Endothelial cell of umbilical vein (primary cell): ENCODE results near the gene SLC15A5. TPM values are rescaled to one million over a fixed set of nuclear protein-coding genes. Genes with fewer than 3 reads are reported as not detected.

Source experiments
- BruUV-seq: library from RNA; stranded (reverse); fragments of 400-500 nt; replicated peaks from 2 replicates; lab custom pipeline; 2021; lab: Mats Ljungman, UMichigan
- CTCF ChIA-PET: fragments of 300-600, 350-600 bp; sonication (Branson Sonifier 250); formaldehyde crosslinking; loops from one replicate; lab custom pipeline; 2021; ENCODE audit warnings: antibody characterized with exemption, inconsistent platforms; lab: Charles Lee
- POLR2A ChIA-PET: fragments of 300-600, 350-600 bp; sonication (Branson Sonifier 250); formaldehyde crosslinking; loops from one replicate; lab custom pipeline; 2021; ENCODE audit warnings: antibody characterized with exemption, inconsistent platforms; lab: Charles Lee
- DNase-seq: peaks from one replicate; pipeline ENCODE4 v3.0.0-alpha.2; 2011; ENCODE audit warnings: low read depth, low spot score
- FAIRE-seq: peaks from 2 replicates; lab custom pipeline; 2011; peaks lifted over from hg19 to GRCh38; lab: Jason Lieb, UNC
- H2AFZ ChIP-seq: 2 replicates; pipeline ENCODE4 v1.6.0; 2012; ENCODE audit warnings: low read depth, low read length, control low read depth, inconsistent platforms
- H3K27ac ChIP-seq: 2 replicates; pipeline ENCODE4 v1.5.1; 2011; ENCODE audit warnings: low read depth, mild to moderate bottlenecking, control low read depth, low read length, moderate library complexity; ENCODE audit not compliant: insufficient read depth
- H3K27me3 ChIP-seq, 2 experiments: 2 replicates each; pipeline versions ENCODE4 v1.6.0 to v1.6.1; 2011; ENCODE audit warnings: low read length in 2 of 2, mixed read lengths in 1 of 2; ENCODE audit not compliant: control insufficient read depth in 2 of 2, insufficient read depth in 2 of 2
- H3K36me3 ChIP-seq, 2 experiments: 2 replicates in 1 of 2; 3 replicates in 1 of 2; pipeline ENCODE4 v1.5.1; 2011; ENCODE audit warnings: low read length in 2 of 2, mild to moderate bottlenecking in 1 of 2, moderate library complexity in 1 of 2; ENCODE audit not compliant: control insufficient read depth in 2 of 2, insufficient read depth in 2 of 2; ENCODE audit errors: extremely low read depth in 1 of 2
- H3K4me1 ChIP-seq: 3 replicates; pipeline ENCODE4 v1.5.1; 2011; ENCODE audit warnings: mild to moderate bottlenecking, low read length; ENCODE audit not compliant: control insufficient read depth, insufficient read depth; ENCODE audit errors: extremely low read depth
- H3K4me2 ChIP-seq: 2 replicates; pipeline ENCODE4 v1.6.1; 2011; ENCODE audit warnings: low read length, control low read depth, mixed read lengths; ENCODE audit not compliant: insufficient read depth
- H3K4me3 ChIP-seq, 3 experiments: fragments of 200-600 bp in 1 of 3; sonication (generic), shearing (Covaris generic) in 1 of 3; replicated peaks in 1 of 3; 2 replicates each; pipeline ENCODE4 v1.5.1; 2011 to 2016; ENCODE audit warnings: control low read depth in 3 of 3, low read length in 3 of 3, mild to moderate bottlenecking in 2 of 3, inconsistent platforms in 1 of 3, low read depth in 1 of 3, moderate library complexity in 1 of 3; ENCODE audit not compliant: insufficient read depth in 1 of 3
- H3K79me2 ChIP-seq: 2 replicates; pipeline ENCODE4 v1.6.0; 2012; ENCODE audit warnings: low read length, inconsistent platforms; ENCODE audit not compliant: control insufficient read depth, insufficient read depth
- H3K9ac ChIP-seq: replicated peaks from 2 replicates; pipeline ENCODE3; 2011; ENCODE audit warnings: low read length, control low read depth; ENCODE audit not compliant: insufficient read depth; ENCODE audit errors: extremely low read depth
- H3K9me1 ChIP-seq: replicated peaks from 3 replicates; pipeline ENCODE4 v1.6.0; 2011; ENCODE audit warnings: mild to moderate bottlenecking, low read length; ENCODE audit not compliant: control insufficient read depth, insufficient read depth; ENCODE audit errors: extremely low read depth
- H3K9me3 ChIP-seq: replicated peaks from 2 replicates; pipeline ENCODE4 v1.5.1; 2012; ENCODE audit warnings: low read length, inconsistent platforms; ENCODE audit not compliant: control insufficient read depth, insufficient read depth
- H4K20me1 ChIP-seq: replicated peaks from 2 replicates; pipeline ENCODE3; 2011; ENCODE audit warnings: mild to moderate bottlenecking, low read length; ENCODE audit not compliant: control insufficient read depth, insufficient read depth; ENCODE audit errors: extremely low read depth
- EZH2 ChIP-seq: IDR thresholded peaks from 2 replicates; pipeline ENCODE4 v1.6.1; 2012; ENCODE audit warnings: borderline replicate concordance, low read depth, mild to moderate bottlenecking, moderate library complexity, low read length, inconsistent platforms; ENCODE audit not compliant: severe bottlenecking
- FOS ChIP-seq: IDR thresholded peaks from 2 replicates; pipeline ENCODE4 v1.6.1; 2011; ENCODE audit warnings: mild to moderate bottlenecking, low read length, moderate library complexity, borderline replicate concordance; ENCODE audit not compliant: insufficient read depth
- GATA2 ChIP-seq: IDR thresholded peaks from 2 replicates; pipeline ENCODE4 v1.7.0; 2011; ENCODE audit warnings: low read depth, mild to moderate bottlenecking, moderate library complexity, mixed read lengths, low read length; ENCODE audit not compliant: insufficient read length, insufficient read depth
- JUN ChIP-seq: IDR thresholded peaks from 2 replicates; pipeline ENCODE4 v1.6.1; 2011; ENCODE audit warnings: borderline replicate concordance, low read depth; ENCODE audit not compliant: insufficient read length, insufficient read depth
- MYC ChIP-seq: IDR thresholded peaks from one replicate; pipeline ENCODE4 v1.6.1; 2011; ENCODE audit warnings: mild to moderate bottlenecking, low read depth, low read length
- POLR2A ChIP-seq: IDR thresholded peaks from 2 replicates; pipeline ENCODE4 v1.6.1; 2012; ENCODE audit warnings: low read depth, mild to moderate bottlenecking, control low read depth, low read length
- POLR2AphosphoS5 ChIP-seq: IDR thresholded peaks from 2 replicates; pipeline ENCODE4 v1.6.1; 2012; ENCODE audit warnings: low read depth, mild to moderate bottlenecking, control low read depth, low read length, moderate library complexity; ENCODE audit not compliant: insufficient read depth
- dilution Hi-C: fragments of 300-500 bp; cut with MboI; formaldehyde crosslinking; loops from one replicate; pipeline ENCODE4 v1.15.0; 2019; ENCODE audit warnings: low sequenced_read_pairs; ENCODE audit not compliant: extremely low pct_ligation_motif_present
- intact Hi-C: fragments of 100-400 bp; cut with micrococcal nuclease; formaldehyde crosslinking; loops from one replicate; pipeline ENCODE4 v1.10.0; 2022
- polyA plus RNA-seq, 4 experiments: library from polyadenylated mRNA; depleted of rRNA in 3 of 4; stranded (reverse) in 3 of 4; unstranded in 1 of 4; fragments of >200 nt; gene quantifications; 2 replicates each; pipeline versions ENCODE4 v1.2.1 to v1.2.3, GENCODE V29; 2011 to 2012; ENCODE audit warnings: missing spikeins in 1 of 4
- total RNA-seq: library from RNA; stranded (reverse); gene quantifications from 2 replicates; pipeline ENCODE4 v1.2.3, GENCODE V29; 2021
- TF ChIP-seq, protein P1 (sequence below): IDR thresholded peaks from 2 replicates; pipeline ENCODE4 v1.6.1; 2011; ENCODE audit not compliant: insufficient read depth, insufficient read length
- TF ChIP-seq, protein P2 (sequence below), 2 donors: IDR thresholded peaks; 1 replicate in 1 of 2; 2 replicates in 1 of 2; pipeline ENCODE4 v1.5.1; 2011; ENCODE audit warnings: low read length in 2 of 2, mild to moderate bottlenecking in 2 of 2, moderate library complexity in 2 of 2, control low read depth in 1 of 2, inconsistent platforms in 1 of 2, low read depth in 1 of 2; ENCODE audit not compliant: insufficient read depth in 1 of 2; ENCODE audit errors: extremely low read depth in 1 of 2

SLC15A5 gene
- total and polyA plus RNA-seq, 2 donors (not counting 3 experiments of a cell fraction or from before 2014, with no cell fraction given) = not detected

DNA sequence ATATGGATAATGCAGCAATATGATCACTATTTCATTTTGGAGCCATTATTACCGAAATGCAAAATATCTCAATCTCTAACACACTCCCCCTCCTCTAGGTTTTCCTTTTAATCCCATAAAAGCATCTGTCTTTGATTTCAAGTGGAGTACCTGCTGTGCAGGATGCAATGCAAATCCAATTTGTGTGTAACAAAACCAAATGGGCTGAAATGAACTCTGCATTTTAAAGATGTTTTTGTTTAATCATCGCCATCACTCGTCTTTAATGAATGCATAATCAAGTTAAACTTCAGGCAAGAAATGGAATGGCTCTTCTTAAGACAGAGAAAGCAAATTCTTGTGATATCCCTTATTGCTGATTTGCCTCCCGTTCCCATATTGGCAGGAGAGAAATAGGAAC, 114.3 kb downstream of the SLC15A5 start:
- intact Hi-C loops = no loop called here
- dilution Hi-C loops = no loop called here
- Histone ChIP-seq H3K9ac (no peak overlapping the region), H3K4me3 (no peak overlapping the region), H3K79me2 (no peaks in the 10 kb centered on the region), H3K36me3 (no peaks in the 10 kb centered on the region), H3K9me3 (no peaks in the 10 kb centered on the region), H3K9me1 (no peaks in the 10 kb centered on the region), H3K27me3 (peaks cover 0 to 3% of the 10 kb centered on the region in 2 experiments), H2AFZ (no peak overlapping the region), H3K27ac (no peak overlapping the region), H3K4me2 (no peak overlapping the region), H3K4me1 (no peaks in the 10 kb centered on the region), H4K20me1 (no peaks in the 10 kb centered on the region)
- FAIRE-seq (no peak), DNase-seq (no peak)
- POLR2A ChIA-PET = no interaction called here
- BruUV-seq = no TSS peak
- CTCF ChIA-PET = no interaction called here
- TF ChIP-seq, protein P1, sequence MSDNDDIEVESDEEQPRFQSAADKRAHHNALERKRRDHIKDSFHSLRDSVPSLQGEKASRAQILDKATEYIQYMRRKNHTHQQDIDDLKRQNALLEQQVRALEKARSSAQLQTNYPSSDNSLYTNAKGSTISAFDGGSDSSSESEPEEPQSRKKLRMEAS = no peak
- no peak for TF ChIP-seq GATA2
- TF ChIP-seq FOS = no peak
- TF ChIP-seq POLR2A = no peak
- TF ChIP-seq MYC = no peak
- TF ChIP-seq, protein P2, sequence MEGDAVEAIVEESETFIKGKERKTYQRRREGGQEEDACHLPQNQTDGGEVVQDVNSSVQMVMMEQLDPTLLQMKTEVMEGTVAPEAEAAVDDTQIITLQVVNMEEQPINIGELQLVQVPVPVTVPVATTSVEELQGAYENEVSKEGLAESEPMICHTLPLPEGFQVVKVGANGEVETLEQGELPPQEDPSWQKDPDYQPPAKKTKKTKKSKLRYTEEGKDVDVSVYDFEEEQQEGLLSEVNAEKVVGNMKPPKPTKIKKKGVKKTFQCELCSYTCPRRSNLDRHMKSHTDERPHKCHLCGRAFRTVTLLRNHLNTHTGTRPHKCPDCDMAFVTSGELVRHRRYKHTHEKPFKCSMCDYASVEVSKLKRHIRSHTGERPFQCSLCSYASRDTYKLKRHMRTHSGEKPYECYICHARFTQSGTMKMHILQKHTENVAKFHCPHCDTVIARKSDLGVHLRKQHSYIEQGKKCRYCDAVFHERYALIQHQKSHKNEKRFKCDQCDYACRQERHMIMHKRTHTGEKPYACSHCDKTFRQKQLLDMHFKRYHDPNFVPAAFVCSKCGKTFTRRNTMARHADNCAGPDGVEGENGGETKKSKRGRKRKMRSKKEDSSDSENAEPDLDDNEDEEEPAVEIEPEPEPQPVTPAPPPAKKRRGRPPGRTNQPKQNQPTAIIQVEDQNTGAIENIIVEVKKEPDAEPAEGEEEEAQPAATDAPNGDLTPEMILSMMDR (IDR thresholded peaks at IDR 0.05; ENCODE audit: extremely low read depth in 1 of 2, insufficient read depth in 1 of 2, low read depth in 1 of 2, low read length in 2 of 2) = no peak
- no peak for TF ChIP-seq POLR2AphosphoS5
- TF ChIP-seq JUN = no peak
- TF ChIP-seq EZH2 = no peak
